GM12891 (cell line): ENCODE measurements around the gene PLEKHA8.

Source experiments
- PAX5 ChIP-seq: IDR thresholded peaks from 2 replicates; pipeline ENCODE4 v1.6.1; 2011; ENCODE audit warnings: low read length, moderate library complexity, mild to moderate bottlenecking; ENCODE audit not compliant: insufficient read depth, severe bottlenecking
- POLR2A ChIP-seq: IDR thresholded peaks from 2 replicates; pipeline ENCODE4 v1.6.1; 2011; ENCODE audit warnings: low read depth, low read length, control low read depth
- POLR2AphosphoS5 ChIP-seq: IDR thresholded peaks from 2 replicates; pipeline ENCODE4 v1.6.1; 2011; ENCODE audit warnings: low read depth, low read length, control low read depth
- SPI1 ChIP-seq: IDR thresholded peaks from 2 replicates; pipeline ENCODE4 v1.6.1; 2011; ENCODE audit warnings: low read depth, low read length, control low read depth
- TAF1 ChIP-seq: IDR thresholded peaks from 2 replicates; pipeline ENCODE4 v1.6.1; 2011; ENCODE audit warnings: low read depth, low read length, control low read depth

- TF ChIP-seq POLR2AphosphoS5 (no peak), POLR2A (no peak), TAF1 (no peak), PAX5 (no peak), SPI1 (no peak)
Observed at GRCh38 chr7:30163231-30163894, 135.2 kb downstream of the PLEKHA8 start.
